AG09309 (cell line): Measurements from ENCODE around the gene FNIP2.
"Not testable (repeated sequence)": the region's sequence is repeated elsewhere in the genome, so short reads cannot be mapped to it uniquely, and the experiment has no call there.

ENCODE experiments used
- DNase-seq: peaks from one replicate; pipeline ENCODE4 v3.0.0-alpha.2; 2010; ENCODE audit warnings: low read depth
- H3K4me3 ChIP-seq: 2 replicates; pipeline ENCODE4 v1.5.1; 2011; ENCODE audit warnings: mild to moderate bottlenecking, low read depth, low read length, moderate library complexity; ENCODE audit not compliant: control insufficient read depth
- CTCF ChIP-seq: IDR thresholded peaks from 2 replicates; pipeline ENCODE4 v1.5.1; 2011; ENCODE audit warnings: mild to moderate bottlenecking, low read depth, low read length, inconsistent platforms; ENCODE audit not compliant: insufficient read depth, control insufficient read depth; ENCODE audit errors: missing control alignments

FNIP2 gene

GRCh38 chr4:158945529-158946108, 176.8 kb downstream of the FNIP2 start:
- H3K4me3 ChIP-seq, result no peak overlapping the region
- DNase-seq, result no peak
- no peak for TF ChIP-seq CTCF

- DNase-seq, result no peak
- no peak overlapping the region for H3K4me3 ChIP-seq
- no peak for TF ChIP-seq CTCF
These were observed 178.0 kb downstream of the FNIP2 start for GRCh38 chr4:158946825-158947224.

- DNase-seq, result no peak
- no peak for TF ChIP-seq CTCF
- no peak overlapping the region for H3K4me3 ChIP-seq
These were observed 179.2 kb downstream of the FNIP2 start for GRCh38 chr4:158948071-158948470.

GRCh38 chr4:158949099-158949498, 180.3 kb downstream of the FNIP2 start:
- no peak for TF ChIP-seq CTCF
- H3K4me3 ChIP-seq, result no peak overlapping the region
- no peak for DNase-seq

- not testable (repeated sequence) for H3K4me3 ChIP-seq, DNase-seq
These were observed 183.5 kb downstream of the FNIP2 start for GRCh38 chr4:158952221-158952774.

- not testable (repeated sequence) for DNase-seq, H3K4me3 ChIP-seq
These were observed 187.5 kb downstream of the FNIP2 start for GRCh38 chr4:158956345-158956744.

- not testable (repeated sequence) for H3K4me3 ChIP-seq, DNase-seq
These were observed 188.1 kb downstream of the FNIP2 start for GRCh38 chr4:158956918-158957317.
